GM19467 (cell line): ENCODE results near the gene ASMTL.
"Not testable (repeated sequence)": the region's sequence is repeated elsewhere in the genome, so short reads cannot be mapped to it uniquely, and the experiment has no call there.

Source experiments
- ATAC-seq: cut with Tn5 transposase; IDR thresholded peaks from one replicate; pipeline ENCODE4 v1.9.1; 2021; ENCODE audit warnings: mild to moderate bottlenecking, moderate library complexity; ENCODE audit not compliant: unreplicated experiment

ASMTL gene

GRCh38 chrX:1455948-1456280, 3.2 kb upstream of the ASMTL start:
- ATAC-seq, result no peak

GRCh38 chrX:1453951-1454785, 1.5 kb upstream of the ASMTL start:
- peak; percentile 36 for ATAC-seq

GRCh38 chrX:1453395-1453783, 680 bp upstream of the ASMTL start:
- ATAC-seq, result peak; percentile 6

- no peak for ATAC-seq
Measured at GRCh38 chrX:1451661-1452515, 821 bp downstream of the ASMTL start.

GRCh38 chrX:1451251-1451660, 1.5 kb downstream of the ASMTL start:
- ATAC-seq, result no peak

- no peak for ATAC-seq
Measured at GRCh38 chrX:1450361-1451161, 2.1 kb downstream of the ASMTL start.

GRCh38 chrX:1449823-1450149, 2.9 kb downstream of the ASMTL start:
- no peak for ATAC-seq

- ATAC-seq, result no peak
Measured at GRCh38 chrX:1449036-1449822, 3.5 kb downstream of the ASMTL start.

GRCh38 chrX:1448573-1449001, 4.1 kb downstream of the ASMTL start:
- not testable (repeated sequence) for ATAC-seq

- ATAC-seq, result not testable (repeated sequence)
Measured at GRCh38 chrX:1447969-1448572, 4.6 kb downstream of the ASMTL start.

- not testable (repeated sequence) for ATAC-seq
Measured at GRCh38 chrX:1446984-1447968, 5.4 kb downstream of the ASMTL start.

- no peak for ATAC-seq
Measured at GRCh38 chrX:1444561-1445500, 7.9 kb downstream of the ASMTL start.

GRCh38 chrX:1443496-1444075, 9.1 kb downstream of the ASMTL start:
- ATAC-seq, result no peak

- ATAC-seq, result no peak
Measured at GRCh38 chrX:1442724-1443367, 9.9 kb downstream of the ASMTL start.

- ATAC-seq, result no peak
Measured at GRCh38 chrX:1442016-1442665, 10.6 kb downstream of the ASMTL start.

GRCh38 chrX:1440506-1440905, 12.2 kb downstream of the ASMTL start:
- ATAC-seq, result no peak
